Sigmoid colon (tissue), 7 donors: Measurements from ENCODE around the gene SURF1. TPM values are rescaled to one million over a fixed set of nuclear protein-coding genes. Genes with fewer than 3 reads are reported as not detected.
A peak's percentile ranks its signal among the peaks of the same experiment; 100 is the strongest.
"Not testable (repeated sequence)": the region's sequence is repeated elsewhere in the genome, so short reads cannot be mapped to it uniquely, and the experiment has no call there.

Experiments used
- DNase-seq: peaks from one replicate; pipeline ENCODE4 v3.0.0-alpha.2; 2019
- H3K27ac ChIP-seq, 4 donors: fragments of 200-600 bp; sonication (generic); one replicate each; pipeline ENCODE4 v1.5.1; 2016 to 2019; ENCODE audit warnings: mild to moderate bottlenecking in 1 of 4
- H3K27me3 ChIP-seq, 3 donors: fragments of 200-600 bp; sonication (generic); one replicate each; pipeline ENCODE4 v1.5.1; 2019; ENCODE audit warnings: mild to moderate bottlenecking in 1 of 3
- H3K36me3 ChIP-seq, 4 donors: fragments of 200-600 bp; sonication (generic); one replicate each; pipeline ENCODE4 v1.5.1; 2016 to 2019
- H3K4me1 ChIP-seq, 4 donors: fragments of 200-600 bp; sonication (generic); one replicate each; pipeline ENCODE4 v1.5.1; 2017 to 2019
- H3K4me3 ChIP-seq, 4 donors: fragments of 200-600 bp; sonication (generic); one replicate each; pipeline ENCODE4 v1.5.1; 2017 to 2019; ENCODE audit warnings: mild to moderate bottlenecking in 2 of 4, moderate library complexity in 1 of 4
- H3K9me3 ChIP-seq, 4 donors: fragments of 200-600 bp in 3 of 4; sonication (generic) in 3 of 4; one replicate each; pipeline versions ENCODE4 v1.5.1 to v1.6.1; 2013 to 2019
- EP300 ChIP-seq, 4 donors: sonication (generic); formaldehyde crosslinking; IDR thresholded peaks; one replicate each; pipeline ENCODE4 v1.6.1; 2017; ENCODE audit warnings: antibody characterized with exemption in 4 of 4
- POLR2A ChIP-seq, 2 donors: fragments of 450-650 bp; IDR thresholded peaks; one replicate each; pipeline ENCODE4 v1.6.1; 2016; ENCODE audit warnings: antibody characterized with exemption in 2 of 2, mild to moderate bottlenecking in 2 of 2, moderate library complexity in 2 of 2
- POLR2AphosphoS5 ChIP-seq, 4 donors: sonication (generic); formaldehyde crosslinking; IDR thresholded peaks; one replicate each; pipeline ENCODE4 v1.6.1; 2017; ENCODE audit warnings: antibody characterized with exemption in 4 of 4
- WGBS, 2 donors: extraction: QIAGEN DNeasy Blood & Tissue Kit; methylation state at CpG; one replicate each; pipeline ENCODE4 v1.1.7; 2013; 5-methylcytosine and 5-hydroxymethylcytosine counted together
- intact Hi-C: fragments of 100-400 bp; cut with DNase I; formaldehyde crosslinking; loops from one replicate; pipeline ENCODE4 v1.15.1; 2023
- polyA plus RNA-seq, 3 donors: library from polyadenylated mRNA; stranded (reverse); fragments of 200-250 nt; gene quantifications; one replicate each; pipeline ENCODE4 v1.2.3, GENCODE V29; 2013
- total RNA-seq, 4 donors: library from RNA; depleted of rRNA; stranded (reverse); fragments of >200 nt; gene quantifications; one replicate each; pipeline ENCODE4 v1.1.0, GENCODE V29; 2016
- TF ChIP-seq, protein P1 (sequence below), 4 experiments: fragments of 450-650 bp in 3 of 4; fragments of 200-600 bp in 1 of 4; IDR thresholded peaks; one replicate each; pipeline ENCODE4 v1.5.1; 2016 to 2019; ENCODE audit warnings: antibody characterized with exemption in 4 of 4, mild to moderate bottlenecking in 3 of 4, moderate library complexity in 2 of 4
- donor health status: healthy with polysubstance abuse.
- donor health status: Bipolar disorder and iron deficiency.
- donor health status: healthy.

SURF1 gene
- total and polyA plus RNA-seq, 7 donors: 33.8 to 98.7 (median 59.0) TPM

- no peak overlapping the region for H3K4me3 ChIP-seq
- DNase-seq: peak; percentile 62
- peaks cover 0 to 27% (median 23%) of the 10 kb centered on the region in 4 donors for H3K4me1 ChIP-seq
- peaks cover 34 to 52% (median 37%) of the 10 kb centered on the region in 4 donors for H3K36me3 ChIP-seq
- TF ChIP-seq, protein P1, sequence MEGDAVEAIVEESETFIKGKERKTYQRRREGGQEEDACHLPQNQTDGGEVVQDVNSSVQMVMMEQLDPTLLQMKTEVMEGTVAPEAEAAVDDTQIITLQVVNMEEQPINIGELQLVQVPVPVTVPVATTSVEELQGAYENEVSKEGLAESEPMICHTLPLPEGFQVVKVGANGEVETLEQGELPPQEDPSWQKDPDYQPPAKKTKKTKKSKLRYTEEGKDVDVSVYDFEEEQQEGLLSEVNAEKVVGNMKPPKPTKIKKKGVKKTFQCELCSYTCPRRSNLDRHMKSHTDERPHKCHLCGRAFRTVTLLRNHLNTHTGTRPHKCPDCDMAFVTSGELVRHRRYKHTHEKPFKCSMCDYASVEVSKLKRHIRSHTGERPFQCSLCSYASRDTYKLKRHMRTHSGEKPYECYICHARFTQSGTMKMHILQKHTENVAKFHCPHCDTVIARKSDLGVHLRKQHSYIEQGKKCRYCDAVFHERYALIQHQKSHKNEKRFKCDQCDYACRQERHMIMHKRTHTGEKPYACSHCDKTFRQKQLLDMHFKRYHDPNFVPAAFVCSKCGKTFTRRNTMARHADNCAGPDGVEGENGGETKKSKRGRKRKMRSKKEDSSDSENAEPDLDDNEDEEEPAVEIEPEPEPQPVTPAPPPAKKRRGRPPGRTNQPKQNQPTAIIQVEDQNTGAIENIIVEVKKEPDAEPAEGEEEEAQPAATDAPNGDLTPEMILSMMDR (IDR thresholded peaks at IDR 0.05): no peak
- TF ChIP-seq EP300 (IDR thresholded peaks at IDR 0.05) (no peak), POLR2A (IDR thresholded peaks at IDR 0.05) (no peak), POLR2AphosphoS5 (IDR thresholded peaks at IDR 0.05) (no peak)
- H3K27ac ChIP-seq: no peak overlapping the region
- intact Hi-C loops: loop anchor here (10.0 kb wide), 1 partner anchor 307 kb away; no protein-coding TSS in a partner anchor
- 95 to 97% methylated on average over 57 of the region's 57 CpGs for WGBS, 2 donors
- H3K27me3 ChIP-seq: no peaks in the 10 kb centered on the region
- no peaks in the 10 kb centered on the region for H3K9me3 ChIP-seq
Observed at GRCh38 chr9:133331641-133332380, 24.5 kb downstream of the SURF1 start.

- intact Hi-C loops: loop anchor here (10.0 kb wide), 1 partner anchor 306 kb away; no protein-coding TSS in a partner anchor
- H3K4me3 ChIP-seq: no peak overlapping the region
- peak; percentile 52 for DNase-seq
- TF ChIP-seq POLR2A (IDR thresholded peaks at IDR 0.05) (no peak), POLR2AphosphoS5 (IDR thresholded peaks at IDR 0.05) (no peak), EP300 (IDR thresholded peaks at IDR 0.05) (no peak)
- TF ChIP-seq, protein P1 (IDR thresholded peaks at IDR 0.05): no peak
- no peaks in the 10 kb centered on the region for H3K27me3 ChIP-seq
- H3K9me3 ChIP-seq: no peaks in the 10 kb centered on the region
- H3K4me1 ChIP-seq: peaks cover 0 to 21% (median 17%) of the 10 kb centered on the region in 4 donors
- 65 to 88% methylated on average over 19 of the region's 19 CpGs for WGBS, 2 donors
- no peak overlapping the region for H3K27ac ChIP-seq
- H3K36me3 ChIP-seq: peaks cover 34 to 52% (median 37%) of the 10 kb centered on the region in 4 donors
Observed at GRCh38 chr9:133331221-133331620, 25.1 kb downstream of the SURF1 start.

- Histone ChIP-seq H3K4me1 (peaks cover 0 to 11% (median 7%) of the 10 kb centered on the region in 4 donors), H3K36me3 (peaks cover 34 to 49% (median 37%) of the 10 kb centered on the region in 4 donors)
- WGBS, 2 donors: 49 to 61% methylated on average over 21 of the region's 21 CpGs
- TF ChIP-seq, protein P1 (IDR thresholded peaks at IDR 0.05): peak; percentile 12 to 55 (median 34)
- TF ChIP-seq POLR2AphosphoS5 (IDR thresholded peaks at IDR 0.05): peak in 1 of 4 donors; percentile 12
- DNase-seq: peak; percentile 64
- intact Hi-C loops: loop anchor here (5.0 to 10.0 kb wide), 2 partner anchors 147 to 305 kb away; no protein-coding TSS in a partner anchor
- not testable (repeated sequence) for H3K27me3 ChIP-seq, H3K4me3 ChIP-seq, H3K27ac ChIP-seq, H3K9me3 ChIP-seq
Observed at GRCh38 chr9:133329306-133330156, 26.8 kb downstream of the SURF1 start.

DNA sequence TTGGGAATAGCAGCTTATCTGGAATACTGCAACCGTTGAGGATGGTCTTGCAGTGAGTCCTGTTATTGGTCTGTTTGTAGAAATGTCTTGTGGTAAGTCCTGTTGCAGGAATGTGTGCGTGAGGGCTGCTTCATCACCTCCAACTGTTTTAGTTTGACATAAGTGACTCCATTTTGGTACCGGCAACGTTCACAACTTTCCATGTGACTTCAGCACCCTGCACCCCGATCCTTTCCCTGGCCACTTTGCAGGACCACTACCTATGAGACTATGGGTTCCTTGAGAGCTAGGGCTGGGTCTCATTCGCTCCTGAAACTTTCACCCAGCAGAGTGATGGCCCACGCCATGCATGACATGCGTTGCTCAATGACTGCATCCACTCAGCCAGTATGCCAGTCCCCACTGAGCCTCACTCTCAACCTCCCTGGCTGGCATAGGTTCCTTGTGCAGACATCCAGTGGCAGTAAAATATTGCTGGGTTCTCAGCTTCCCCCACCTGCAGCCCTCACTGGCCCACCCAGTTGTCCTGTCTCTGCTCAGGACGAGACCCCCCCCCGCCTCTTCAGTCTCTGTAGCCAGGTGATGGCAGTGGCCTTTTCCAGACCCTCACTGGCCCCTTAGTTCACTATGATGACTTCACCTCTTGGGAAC is 28.3 kb downstream of the SURF1 start:
- no peak for TF ChIP-seq POLR2AphosphoS5 (IDR thresholded peaks at IDR 0.05)
- no peak for TF ChIP-seq POLR2A (IDR thresholded peaks at IDR 0.05)
- no peak for TF ChIP-seq EP300 (IDR thresholded peaks at IDR 0.05)
- TF ChIP-seq, protein P1 (IDR thresholded peaks at IDR 0.05): no peak
- no peaks in the 10 kb centered on the region for H3K27me3 ChIP-seq
- no peaks in the 10 kb centered on the region for H3K4me1 ChIP-seq
- no peaks in the 10 kb centered on the region for H3K9me3 ChIP-seq
- H3K36me3 ChIP-seq: peaks cover 19 to 33% (median 26%) of the 10 kb centered on the region in 4 donors
- peak; percentile 50 for DNase-seq
- H3K27ac ChIP-seq: no peak overlapping the region
- no peak overlapping the region for H3K4me3 ChIP-seq
- 94 to 97% methylated on average over 10 of the region's 10 CpGs for WGBS, 2 donors
- intact Hi-C loops: loop anchor here (5.0 kb wide), 1 partner anchor 146 kb away; no protein-coding TSS in a partner anchor

DNA sequence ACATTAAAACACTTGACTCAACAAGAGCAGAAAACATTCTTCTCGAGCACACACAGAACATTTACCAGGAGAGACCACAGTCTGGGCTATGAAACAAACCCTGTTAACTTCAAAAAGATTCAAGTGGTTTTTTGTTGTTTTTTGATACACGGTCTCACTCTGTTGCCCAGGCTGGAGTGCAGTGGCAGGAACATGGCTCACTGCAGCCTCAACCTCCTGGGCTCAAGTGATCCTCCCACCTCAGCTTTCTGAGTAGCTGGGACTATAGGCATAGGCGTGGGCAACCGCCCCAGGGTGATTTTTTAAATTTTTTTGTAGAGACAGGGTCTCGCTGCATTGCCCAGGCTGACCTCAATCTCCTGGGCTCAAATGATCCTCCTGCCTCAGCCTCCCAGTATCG is 29.3 kb downstream of the SURF1 start:
- peak; percentile 33 for DNase-seq
- H3K27me3 ChIP-seq, H3K27ac ChIP-seq, H3K4me1 ChIP-seq, H3K4me3 ChIP-seq, H3K9me3 ChIP-seq: not testable (repeated sequence)
- intact Hi-C loops: loop anchor here (5.0 kb wide), 1 partner anchor 145 kb away; no protein-coding TSS in a partner anchor
- peaks cover 9 to 24% (median 17%) of the 10 kb centered on the region in 4 donors for H3K36me3 ChIP-seq
- 92 to 94% methylated on average over 6 of the region's 6 CpGs for WGBS, 2 donors
